Stimulated activated CD8-positive, alpha-beta memory T cell treated with anti-CD3 and anti-CD28 coated beads, Interleukin-12 subunit alpha, Interleukin-12 subunit beta, amount 100 ng/mL, for 1 hour (primary cell): ENCODE data around the gene TREM2.
A peak's percentile ranks its signal among the peaks of the same experiment; 100 is the strongest.
"Not testable (repeated sequence)": the region's sequence is repeated elsewhere in the genome, so short reads cannot be mapped to it uniquely, and the experiment has no call there.

Source experiments
- DNase-seq: peaks from one replicate; pipeline ENCODE4 v3.0.0-alpha.2; 2020; ENCODE audit warnings: low read depth

TREM2 gene

DNA sequence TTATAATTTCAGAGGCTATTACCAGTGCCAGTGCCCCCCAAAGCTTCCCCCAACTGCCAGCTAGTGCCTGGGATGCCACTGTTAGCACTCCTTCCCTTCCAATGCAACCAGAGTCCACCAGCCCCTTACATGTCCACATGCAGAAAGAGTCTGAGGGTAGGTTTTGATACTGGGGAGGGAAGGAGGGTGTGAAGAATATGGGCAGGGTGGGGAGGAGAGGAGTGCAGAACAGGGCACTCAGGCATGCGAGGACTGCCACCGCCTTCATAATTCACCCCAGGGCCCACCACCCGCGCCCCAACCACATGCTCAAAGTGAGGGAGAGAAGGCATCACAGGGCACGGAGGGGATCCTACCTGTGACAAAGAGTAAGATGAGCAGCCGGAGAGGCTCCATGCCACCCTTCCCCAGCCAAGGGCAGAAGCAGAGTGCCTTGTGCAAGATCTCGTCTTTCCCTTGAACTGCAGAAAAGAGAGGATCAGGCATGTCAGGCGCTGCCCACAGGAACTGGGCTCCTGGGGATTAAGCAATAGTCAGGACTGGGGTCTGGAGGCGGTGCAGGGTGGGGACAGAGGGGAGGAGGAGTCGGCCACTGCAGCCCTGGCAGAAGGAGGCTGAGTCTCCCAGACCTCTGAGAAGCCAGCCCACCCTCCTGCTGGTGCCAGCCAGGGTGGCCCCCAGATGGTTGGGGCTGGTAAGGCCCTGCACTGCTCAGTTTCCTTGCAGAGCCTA is at the start of gene TREM2:
TSS of gene TREM2 (minus strand) at position 430 of the 732 bp plus-strand sequence. CDS start at position 396, 34 bp downstream.
- no peak for DNase-seq

DNA sequence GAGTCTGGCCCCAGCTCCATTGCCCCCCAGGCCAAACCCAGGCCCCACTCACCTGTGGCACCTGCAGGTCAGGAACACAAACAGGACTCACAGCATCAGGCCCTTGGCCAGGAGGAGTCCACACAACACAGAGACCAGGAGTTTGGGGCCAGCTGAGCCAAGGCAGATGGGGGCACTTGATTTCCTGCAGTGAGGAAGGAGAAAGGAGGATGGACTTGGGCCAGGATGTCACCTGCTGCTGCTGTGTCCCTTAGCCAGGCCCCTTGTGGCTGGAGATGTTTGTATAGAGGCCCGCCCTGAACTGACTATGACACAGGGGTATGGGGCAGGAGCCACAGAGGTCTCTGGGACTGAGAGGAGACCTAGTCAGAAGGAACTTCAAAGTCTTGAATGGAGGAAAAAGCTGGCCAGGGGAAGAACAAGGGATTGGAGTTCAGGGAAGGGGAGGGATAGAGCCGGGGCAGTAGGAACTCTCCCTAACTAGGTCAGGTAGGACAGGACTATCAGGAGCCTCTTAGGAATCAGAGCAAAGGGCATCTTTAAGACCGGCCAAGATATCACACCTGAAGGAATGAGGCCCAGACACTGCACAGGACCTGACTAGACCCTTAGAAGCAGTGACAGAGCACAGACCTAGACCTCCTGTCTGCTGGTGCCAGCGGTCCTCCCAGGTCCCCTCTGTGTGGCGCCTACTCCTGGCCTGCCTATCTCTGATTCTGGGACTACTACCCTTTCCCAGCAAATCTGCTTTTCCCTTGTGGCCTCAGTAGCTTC is 46.8 kb upstream of the TREM2 start:
- DNase-seq: no peak

DNA sequence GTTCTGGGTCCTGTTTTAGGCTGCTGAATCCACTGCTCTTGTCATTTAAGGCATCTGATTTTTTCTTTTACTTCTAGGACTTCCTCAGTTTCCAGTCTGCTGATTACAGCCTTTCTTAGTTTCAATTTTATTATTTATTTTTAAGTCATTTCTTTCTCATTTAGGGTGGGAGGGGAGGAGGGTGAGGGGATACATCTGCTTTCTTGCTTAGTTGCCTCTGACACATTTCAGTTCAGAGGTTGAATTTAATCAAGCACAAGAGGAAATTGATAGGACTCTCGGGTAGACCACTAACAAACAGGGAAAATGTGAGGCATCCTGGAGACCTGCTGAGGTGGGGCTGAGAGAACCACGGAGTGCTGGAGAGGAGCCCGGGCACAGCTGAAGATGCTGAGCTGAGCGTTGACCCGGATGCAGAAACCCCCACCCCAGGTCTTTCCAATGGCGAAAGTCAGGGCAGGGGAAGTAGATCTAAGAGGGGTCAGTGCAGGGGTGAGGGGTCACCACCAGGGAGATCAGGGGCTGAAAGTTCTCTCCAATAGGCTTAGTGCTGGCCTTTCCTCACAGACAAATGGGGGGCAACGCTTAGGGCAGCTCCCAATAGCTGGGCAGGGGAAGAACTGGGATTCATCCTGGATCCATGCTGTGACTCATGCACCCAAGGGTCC is 45.7 kb upstream of the TREM2 start:
- no peak for DNase-seq

DNA sequence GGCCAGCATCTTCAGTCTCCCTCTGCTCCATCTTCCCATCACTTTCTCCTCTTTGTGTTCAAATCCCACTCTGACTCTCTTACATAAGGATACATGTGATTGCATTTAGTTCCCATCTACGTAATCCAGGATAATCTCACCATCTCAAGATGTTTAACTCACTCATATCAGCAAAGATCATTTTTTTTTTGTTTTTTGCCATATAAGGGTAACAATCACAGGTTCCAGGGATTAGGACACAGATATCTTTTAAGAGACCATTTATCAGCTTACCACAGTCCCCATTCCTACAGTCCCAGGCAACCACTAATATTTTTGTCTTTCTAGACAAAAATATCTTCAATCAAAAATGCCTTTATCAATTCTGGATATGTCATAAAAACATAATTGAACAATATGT is 41.2 kb upstream of the TREM2 start:
- DNase-seq: no peak

DNA sequence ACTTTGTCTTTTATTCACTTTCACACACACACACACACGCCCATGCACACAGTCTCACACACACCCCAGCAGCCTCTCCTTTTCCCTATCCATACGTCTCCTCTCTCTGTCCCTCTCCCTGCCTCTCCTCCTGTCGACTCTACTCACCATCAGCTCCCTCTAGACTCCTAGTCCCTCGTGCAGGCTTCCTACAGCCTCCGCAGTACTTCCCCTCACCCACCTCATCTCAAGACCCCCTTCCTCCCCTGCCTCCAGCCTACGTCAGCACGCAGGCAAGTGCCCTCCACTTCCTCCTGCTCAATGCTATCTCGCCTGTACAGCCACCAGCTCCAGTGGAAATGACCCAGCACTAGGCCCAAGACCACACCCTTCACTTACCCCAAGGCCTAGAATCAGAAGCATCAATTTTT is 38.9 kb upstream of the TREM2 start:
- no peak for DNase-seq

DNA sequence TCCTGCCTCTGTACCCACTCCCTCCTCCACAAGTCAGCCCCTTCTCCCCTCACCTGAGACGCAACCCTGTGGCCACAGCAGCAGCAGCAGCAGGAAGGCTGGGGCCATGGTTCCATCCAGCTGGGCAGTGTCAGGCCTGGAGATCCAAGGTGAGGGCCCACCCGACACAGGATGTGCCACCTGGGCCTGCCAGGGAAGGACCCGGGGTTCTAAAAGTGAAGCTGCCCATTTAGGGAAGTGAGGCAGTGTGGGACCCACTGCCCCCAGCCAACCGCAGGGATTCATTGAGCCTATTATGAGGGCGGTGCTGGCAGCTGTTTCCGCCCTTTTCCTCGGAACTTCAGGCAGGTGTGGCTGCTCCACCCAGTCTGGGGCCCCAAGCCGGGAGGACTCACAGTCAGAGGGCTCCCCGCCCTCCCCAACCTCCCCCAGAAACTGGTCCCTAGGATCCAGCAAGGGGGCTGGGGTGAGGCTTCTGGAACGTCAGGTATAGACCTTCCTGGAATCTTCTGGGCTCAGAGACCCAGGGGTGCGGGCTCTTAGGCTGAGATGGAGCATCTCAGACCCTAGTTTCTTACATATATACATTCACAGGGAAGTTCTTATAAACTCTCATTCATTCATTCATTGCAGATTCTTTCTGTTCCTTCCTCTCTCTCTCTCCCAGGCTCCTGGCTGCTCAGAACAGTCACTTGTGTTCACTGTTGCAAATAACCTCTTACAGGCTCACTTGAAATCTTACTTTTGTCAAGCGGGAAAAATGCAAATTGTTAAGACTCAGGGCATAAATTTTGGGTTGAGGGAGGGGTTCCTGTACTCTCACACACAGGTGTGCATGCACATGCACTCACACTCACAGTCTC is 38.2 kb upstream of the TREM2 start, which contains the start of gene TREML2:
TSS of gene TREML2 (minus strand) at position 249 of the 863 bp plus-strand sequence. CDS start at position 108, 141 bp downstream.
- no peak for DNase-seq

DNA sequence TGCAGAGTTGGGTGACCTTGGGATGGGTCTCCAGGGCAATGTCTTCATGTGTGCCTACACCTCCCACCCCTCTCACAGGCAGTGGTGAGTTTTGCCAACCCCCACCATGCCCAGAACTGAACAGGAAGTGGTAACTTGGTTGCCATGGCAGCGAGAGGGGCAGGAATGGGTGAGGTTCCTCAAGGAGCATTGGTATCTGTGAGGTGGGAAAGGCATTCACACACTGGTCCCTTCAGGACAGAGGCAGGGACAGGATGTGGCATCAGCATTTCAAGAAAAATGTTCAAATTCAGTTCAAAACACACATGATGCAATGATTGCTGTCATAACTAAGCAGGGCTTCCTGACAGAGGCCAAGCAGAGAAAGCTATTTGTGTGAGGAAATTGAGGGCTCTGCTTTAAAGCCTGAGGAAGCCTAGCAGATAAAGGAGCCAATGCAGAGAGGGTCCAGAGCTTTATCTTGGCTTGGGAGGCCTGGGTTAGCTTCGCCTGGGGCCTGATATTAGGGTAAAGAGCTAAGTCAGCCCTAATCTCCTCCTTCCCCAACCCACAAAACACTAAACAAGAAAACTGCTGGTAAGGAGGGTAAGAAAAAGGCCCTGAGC is 37.5 kb upstream of the TREM2 start:
- peak; percentile 35 for DNase-seq

DNA sequence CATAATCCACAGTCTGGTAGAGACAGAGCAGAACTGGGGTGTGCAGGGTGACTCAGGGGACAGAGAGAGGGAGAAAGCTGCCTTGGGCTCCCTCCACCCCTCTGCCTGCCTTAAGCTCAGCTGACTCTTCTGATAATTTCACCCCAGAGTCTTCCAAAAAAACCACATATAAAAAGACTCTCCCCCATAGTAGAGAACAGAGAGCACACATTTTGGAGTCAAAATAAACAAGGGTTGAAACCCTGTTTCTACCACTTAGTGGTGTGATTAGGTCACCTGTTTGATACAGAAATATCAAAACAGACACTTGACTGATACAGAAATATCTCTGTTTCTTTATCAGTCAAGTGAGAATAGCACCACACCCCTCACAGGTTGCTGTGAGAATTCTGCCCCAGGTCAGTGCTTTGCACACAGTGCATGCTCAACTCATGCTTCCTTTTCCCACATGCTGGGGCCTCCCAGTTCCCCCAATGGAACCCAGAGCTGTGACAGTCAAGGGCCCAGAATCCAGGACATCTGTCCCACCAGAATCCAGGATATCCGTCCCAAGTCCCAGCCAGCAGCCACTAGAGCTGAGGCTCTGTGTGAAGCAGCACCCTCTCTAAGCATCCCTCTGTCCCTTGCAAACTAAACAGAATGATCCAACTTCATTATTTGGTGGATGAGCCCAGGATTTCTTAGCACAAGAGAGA is 36.8 kb upstream of the TREM2 start:
- DNase-seq: no peak

DNA sequence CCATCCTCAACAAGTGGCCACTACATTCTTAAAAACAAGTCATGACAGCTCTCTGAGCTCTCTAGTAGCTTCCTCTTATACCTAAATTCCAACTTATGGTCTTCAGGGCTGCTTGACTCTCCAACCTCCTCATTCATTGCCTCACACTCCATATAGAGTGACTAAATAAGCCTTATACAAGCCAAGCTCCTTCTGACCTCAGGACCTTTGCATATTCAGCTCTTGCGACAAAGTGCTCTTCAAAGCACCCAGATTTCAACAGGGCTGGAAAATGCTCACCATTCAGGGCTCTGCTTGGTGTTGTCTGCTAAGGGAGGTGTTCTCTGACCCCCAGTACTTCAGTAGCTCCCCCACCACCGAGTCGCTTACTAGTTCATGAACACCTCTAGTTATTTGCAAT is 34.3 kb upstream of the TREM2 start:
- no peak for DNase-seq

DNA sequence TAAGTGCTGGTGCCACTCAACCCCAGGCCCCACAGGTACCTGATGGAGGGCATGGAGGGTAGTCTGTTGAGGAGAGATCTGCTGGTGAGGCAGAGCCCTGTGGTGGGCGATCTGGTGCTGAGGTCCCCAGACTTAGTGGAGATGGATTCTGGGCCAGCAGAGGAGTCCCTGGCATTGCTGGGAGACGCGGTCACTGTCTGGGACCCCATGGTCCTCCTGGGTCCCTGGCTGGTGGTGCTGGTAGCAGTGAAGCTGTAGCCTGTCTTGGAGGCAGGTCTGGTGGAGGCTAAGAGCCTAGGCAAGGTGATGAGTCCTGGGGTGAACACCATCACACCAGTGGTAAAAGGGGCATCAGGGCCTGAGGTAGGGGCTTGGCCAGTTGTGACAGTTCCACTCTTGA is 31.5 kb upstream of the TREM2 start:
- no peak for DNase-seq

DNA sequence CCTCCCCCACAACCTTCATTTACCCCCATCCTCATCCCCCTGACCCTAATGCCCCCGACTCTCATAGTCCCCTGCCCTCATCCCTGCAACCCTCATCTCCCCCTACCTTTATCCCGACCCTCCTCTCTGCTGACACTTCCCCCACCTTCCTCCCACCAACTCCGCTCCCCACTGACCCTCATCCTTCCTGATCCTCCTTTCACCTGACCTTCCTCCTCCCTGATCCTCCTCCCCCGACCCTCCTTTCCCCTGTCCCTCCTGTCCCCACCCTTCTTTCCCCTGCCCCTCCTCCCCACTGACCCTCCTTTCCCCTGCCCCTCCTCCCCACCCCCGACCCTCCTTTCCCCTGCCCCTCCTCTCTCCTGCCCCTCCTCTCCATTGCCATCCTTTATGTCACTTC is 31.0 kb upstream of the TREM2 start:
- no peak for DNase-seq

DNA sequence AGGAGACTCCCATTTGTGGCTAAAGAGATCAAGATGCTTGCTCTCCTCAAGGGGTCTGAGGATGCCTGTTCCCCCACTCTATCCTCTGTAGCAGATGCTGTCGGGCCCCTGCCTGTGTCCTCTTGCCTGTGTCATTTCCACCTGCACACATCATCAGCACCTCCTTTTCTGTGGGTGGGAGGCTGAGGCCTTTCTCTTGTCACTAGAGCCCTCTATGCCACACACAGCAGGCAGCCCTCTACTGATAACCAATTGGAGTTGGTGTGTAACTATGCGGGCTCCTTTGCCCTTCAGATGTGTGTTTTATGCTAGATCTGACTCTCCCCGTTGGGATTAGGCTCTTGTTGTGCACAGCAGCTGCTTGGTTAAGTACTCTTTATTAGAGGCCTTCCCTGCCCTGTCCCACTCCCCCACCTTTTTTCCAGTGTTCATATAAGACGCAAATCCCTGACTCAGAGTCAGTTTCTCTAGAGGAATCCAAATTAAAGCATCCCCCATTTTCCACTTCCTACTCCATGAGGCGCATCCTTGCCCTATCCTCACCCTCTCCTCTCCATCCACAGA is 30.3 kb upstream of the TREM2 start:
- DNase-seq: no peak

DNA sequence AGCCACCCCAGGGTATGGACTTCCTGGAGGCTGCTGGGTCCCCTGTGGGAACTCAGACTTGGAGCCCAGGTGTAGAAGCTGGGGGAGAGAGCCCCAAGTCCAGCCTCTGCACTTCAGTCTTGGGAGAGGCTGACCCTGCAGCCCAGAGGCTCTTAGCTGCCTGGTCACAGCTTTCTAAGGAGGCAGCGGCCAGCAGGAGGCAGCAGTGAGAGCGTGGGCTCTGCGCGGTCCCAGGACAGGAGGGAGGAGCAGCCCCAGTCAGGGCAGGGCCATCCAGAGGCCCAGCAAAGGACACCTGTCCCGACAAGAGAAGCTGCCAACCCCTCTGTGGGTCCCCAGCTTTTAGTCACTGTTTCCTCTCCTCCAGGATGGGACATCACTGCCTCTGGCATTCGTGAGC is 28.7 kb upstream of the TREM2 start:
- no peak for DNase-seq

DNA sequence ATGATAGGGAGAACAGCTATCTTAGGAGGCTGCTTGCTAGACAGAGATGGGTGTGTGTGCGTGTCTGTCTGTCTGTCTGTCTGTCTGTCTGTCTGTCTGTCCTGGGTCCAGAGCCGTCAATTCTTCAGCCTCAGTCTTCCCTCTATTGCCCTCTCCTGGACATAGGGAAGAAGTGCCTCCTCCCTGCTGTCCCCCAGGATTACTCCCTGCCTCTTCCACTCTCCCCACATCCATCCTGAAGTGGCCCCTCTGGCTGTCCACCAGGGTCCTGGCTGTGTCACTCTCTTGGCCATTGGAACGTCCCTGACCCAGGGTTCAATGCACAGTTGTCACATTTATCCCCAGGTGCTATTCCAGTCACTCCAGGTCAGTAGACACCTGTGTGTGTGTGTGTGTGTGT is 27.9 kb upstream of the TREM2 start:
- no peak for DNase-seq

DNA sequence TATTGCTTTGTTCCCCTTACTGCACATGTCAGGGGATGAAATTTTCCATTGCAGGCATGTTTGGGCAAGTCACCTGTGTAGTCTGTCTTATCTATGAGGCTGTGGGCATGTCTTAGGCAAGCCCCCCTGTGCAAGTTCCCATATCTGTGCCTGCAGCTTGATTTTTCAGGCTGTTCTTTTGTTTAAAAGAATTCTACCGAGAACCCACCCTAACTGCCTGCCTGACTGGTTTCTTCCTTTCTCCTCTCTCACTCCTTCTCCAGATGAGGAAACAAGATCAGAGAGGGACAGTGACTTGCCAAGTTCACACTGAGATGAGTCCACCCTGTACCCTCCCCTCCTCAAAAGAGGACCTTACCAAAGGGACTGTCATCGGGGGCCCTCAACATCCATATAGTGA is 27.1 kb upstream of the TREM2 start:
- no peak for DNase-seq

DNA sequence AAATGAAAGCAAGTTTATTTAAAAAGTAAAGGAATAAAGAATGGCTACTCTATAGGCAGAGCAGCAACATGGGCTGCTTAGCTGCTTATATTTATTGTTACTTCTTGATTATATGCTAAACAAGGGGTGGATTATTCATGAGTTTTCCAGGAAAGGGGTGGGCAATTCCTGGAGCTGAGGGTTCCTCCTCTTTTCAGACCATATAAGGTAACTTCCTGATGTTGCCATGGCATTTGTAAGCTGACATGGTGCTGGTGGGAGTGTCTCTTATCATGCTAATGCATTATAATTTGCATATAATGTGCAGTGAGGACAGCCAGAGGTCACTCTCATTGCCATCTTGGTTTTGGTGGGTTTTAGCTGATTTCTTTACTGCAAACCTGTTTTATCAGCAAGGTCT is 26.1 kb upstream of the TREM2 start:
- DNase-seq: not testable (repeated sequence)

DNA sequence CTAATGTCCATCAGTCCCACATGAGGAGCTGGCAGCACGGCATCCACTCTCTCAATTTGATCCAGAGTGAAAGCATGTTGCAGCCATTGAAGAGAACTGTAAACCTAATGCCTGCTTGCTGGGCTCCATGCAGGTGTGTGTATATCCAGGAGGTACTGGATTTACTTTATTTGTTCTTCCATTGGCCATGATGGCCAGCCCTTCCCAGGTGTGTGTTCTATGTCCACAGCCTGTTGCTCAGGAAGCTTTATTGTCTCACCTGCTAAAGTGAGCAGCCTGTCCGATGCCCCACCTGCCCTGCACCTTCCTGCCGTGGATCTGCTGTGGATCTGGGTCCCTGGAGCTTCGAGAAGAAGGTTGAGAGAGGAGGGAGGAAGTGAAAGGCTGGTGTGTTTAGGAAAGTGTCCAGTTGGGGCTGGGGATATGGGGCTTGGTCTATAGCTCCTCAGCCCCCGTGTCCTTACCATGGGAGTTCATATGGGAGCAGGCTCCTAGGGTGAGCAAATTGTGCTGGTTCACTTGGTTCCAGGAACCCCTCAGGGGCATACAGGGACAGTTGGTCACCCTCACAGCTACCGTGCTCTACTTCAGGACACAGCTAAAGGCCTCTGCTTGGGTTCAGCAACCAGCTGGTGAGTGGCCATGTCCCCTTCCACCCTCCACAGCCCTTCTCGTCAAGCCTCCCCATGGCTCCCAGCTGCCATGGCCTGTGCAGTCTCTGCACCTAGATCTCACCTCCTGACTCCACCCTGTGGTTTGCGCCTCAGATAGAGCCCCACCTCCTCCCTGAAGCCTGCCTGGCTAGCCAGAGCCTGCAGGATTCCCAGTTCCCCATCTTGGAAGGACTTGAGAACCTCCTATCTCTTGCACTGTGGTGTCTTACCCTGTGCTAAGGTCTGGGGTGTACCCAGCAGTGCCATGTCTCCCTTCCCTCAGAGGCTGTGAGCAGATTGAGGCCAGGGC is 25.3 kb upstream of the TREM2 start:
- DNase-seq: no peak

DNA sequence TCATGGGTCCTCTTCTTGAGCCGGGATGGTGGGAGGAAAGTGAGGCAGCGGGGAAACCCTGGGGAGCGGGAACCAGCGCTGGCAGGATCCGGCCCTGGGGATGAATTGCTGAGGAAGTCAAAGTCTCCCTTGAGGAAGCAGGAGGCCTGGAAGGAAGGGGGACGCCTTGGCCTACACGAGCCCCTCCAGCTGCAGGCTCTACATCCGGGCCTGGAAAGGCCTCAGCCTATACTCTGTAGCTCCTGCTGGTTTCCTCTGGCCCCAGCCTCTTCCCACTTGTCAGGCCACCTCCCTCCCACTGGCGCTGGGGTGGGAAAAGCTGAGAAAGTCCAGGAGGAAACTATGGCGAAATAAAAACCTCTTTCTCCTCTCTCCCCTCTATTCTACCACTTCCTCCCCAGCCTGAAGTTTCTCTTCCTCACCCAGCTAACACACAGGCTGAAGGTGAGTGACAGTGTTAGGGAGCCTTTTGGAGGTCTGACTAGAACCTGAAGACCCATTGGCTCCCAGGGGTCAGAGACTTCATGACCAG is 23.2 kb upstream of the TREM2 start:
- no peak for DNase-seq

DNA sequence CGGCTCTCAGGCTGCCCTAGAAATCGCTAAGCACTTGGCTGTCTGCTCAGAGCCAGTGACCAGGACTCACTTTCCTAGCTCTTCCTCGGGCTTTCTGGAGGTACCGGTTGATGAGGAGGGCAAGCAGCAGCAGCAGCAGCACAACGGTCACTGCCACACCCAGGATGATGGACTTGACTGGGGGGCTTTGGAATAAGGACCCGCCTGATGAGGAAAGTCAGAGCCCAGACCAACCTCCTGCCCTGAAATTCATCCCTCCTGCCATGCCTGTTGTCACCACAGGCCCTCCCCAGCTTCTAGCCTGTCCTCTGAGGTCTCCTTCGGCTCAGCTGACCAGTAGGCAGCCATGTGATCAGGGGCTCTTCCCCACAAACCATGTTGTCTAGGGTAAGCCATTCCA is 21.8 kb upstream of the TREM2 start:
- no peak for DNase-seq
